GM06990 (cell line): Measurements from ENCODE around the gene TTPAL.
A peak's percentile ranks its signal among the peaks of the same experiment; 100 is the strongest.

Experiments
- DNase-seq: peaks from one replicate; pipeline ENCODE4 v3.0.0-alpha.2; 2011; ENCODE audit not compliant: insufficient read length; ENCODE audit errors: extremely low read depth
- H3K27me3 ChIP-seq: replicated peaks from 2 replicates; pipeline ENCODE4 v1.6.0; 2011; ENCODE audit warnings: low read length; ENCODE audit not compliant: control insufficient read depth, insufficient read depth
- H3K36me3 ChIP-seq: 2 replicates; pipeline ENCODE4 v1.5.1; 2011; ENCODE audit warnings: low read length; ENCODE audit not compliant: control insufficient read depth, insufficient read depth
- H3K4me3 ChIP-seq: replicated peaks from 2 replicates; pipeline ENCODE4 v1.5.1; 2011; ENCODE audit warnings: low read depth, mild to moderate bottlenecking, control low read depth, low read length
- TF ChIP-seq, protein P1 (sequence below): IDR thresholded peaks from 2 replicates; pipeline ENCODE4 v1.5.1; 2011; ENCODE audit warnings: low read length, control low read depth, mild to moderate bottlenecking, inconsistent platforms; ENCODE audit not compliant: insufficient read depth, poor library complexity, severe bottlenecking

The TTPAL gene

DNA sequence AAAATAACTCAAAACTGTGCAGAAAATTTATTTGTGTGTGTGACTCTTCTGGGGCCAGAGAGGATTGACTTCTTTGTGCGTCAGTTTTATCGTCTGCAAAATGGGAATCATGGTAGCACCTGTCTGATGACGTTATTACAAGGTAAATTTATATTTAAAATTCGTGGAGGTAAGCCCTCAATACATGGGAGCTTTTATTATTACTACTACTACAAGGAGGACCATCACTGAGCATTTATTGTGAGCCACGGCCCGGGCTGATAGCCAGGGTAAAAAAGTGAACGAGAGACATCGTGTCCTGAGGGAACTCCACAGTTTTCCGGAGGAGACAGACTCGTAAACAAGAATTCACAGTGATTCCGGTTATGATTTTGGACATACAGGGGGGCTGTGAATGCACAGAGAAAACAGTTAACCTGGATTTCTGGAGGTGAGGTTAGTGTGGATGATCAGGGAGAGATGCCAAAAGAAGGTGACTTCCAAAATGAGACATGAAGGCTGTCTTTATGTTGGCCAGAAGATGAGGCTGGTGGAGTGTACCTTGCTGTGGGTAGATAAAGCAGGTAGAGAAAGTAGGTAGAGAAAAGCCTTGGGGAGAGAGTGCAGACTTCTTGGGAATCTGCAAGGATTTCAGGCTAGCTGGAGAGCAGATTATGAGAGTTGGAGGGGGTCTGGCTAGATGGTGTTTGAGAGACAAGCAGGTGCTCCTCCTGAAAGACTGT lies 56.7 kb downstream of the TTPAL start:
- H3K4me3 ChIP-seq: peak overlapping the region; percentile 79
- TF ChIP-seq, protein P1, sequence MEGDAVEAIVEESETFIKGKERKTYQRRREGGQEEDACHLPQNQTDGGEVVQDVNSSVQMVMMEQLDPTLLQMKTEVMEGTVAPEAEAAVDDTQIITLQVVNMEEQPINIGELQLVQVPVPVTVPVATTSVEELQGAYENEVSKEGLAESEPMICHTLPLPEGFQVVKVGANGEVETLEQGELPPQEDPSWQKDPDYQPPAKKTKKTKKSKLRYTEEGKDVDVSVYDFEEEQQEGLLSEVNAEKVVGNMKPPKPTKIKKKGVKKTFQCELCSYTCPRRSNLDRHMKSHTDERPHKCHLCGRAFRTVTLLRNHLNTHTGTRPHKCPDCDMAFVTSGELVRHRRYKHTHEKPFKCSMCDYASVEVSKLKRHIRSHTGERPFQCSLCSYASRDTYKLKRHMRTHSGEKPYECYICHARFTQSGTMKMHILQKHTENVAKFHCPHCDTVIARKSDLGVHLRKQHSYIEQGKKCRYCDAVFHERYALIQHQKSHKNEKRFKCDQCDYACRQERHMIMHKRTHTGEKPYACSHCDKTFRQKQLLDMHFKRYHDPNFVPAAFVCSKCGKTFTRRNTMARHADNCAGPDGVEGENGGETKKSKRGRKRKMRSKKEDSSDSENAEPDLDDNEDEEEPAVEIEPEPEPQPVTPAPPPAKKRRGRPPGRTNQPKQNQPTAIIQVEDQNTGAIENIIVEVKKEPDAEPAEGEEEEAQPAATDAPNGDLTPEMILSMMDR: no peak
- no peak for DNase-seq

DNA sequence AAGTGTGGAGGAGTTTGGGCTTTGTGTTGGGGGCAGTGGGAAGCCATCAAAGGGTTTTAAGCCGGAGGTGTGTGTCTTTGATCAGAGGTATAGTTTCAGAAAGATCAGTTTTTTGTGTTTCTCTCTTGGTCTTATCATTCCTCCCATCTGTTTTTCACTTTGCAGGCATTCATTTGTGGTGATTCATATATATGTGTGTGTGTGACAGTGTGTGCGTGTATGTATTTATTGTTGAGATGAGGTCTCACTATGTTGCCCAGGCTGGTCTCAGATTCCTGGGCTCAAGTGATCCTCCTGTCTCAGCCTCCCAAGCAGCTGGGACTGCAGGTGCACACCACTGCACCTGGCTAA lies 57.3 kb downstream of the TTPAL start:
- TF ChIP-seq, protein P1: no peak
- Histone ChIP-seq H3K36me3 (no peaks in the 10 kb centered on the region), H3K4me3 (no peak overlapping the region), H3K27me3 (no peaks in the 10 kb centered on the region; the same call in 1 of the 2 replicates)
- DNase-seq: no peak

More for the DNA sequence above, 56.7 kb downstream of the TTPAL start:
- H3K36me3 ChIP-seq: no peaks in the 10 kb centered on the region
- H3K27me3 ChIP-seq: no peaks in the 10 kb centered on the region; the same call in 1 of the 2 replicates

DNA sequence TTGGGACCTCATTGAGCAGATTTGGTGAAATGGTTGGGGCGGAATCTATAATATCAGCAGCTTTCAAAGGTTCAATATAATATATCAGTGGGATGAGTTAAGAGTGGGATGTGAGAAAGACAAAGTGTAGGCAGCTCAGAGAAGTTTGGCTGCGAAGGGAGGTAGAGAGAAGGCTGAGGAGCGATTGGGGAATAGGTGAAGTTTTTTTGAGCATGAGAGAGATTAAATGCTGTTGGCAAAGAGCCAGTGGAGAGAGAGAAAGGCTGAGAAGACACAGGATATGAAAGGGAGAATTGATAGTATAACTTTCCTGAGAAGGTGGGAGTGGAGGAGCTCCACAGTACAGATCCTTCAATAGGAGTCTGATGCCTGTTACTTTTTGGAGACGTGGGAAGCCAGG lies 58.3 kb downstream of the TTPAL start:
- H3K27me3 ChIP-seq: no peaks in the 10 kb centered on the region; the same call in 1 of the 2 replicates
- H3K4me3 ChIP-seq: no peak overlapping the region
- no peaks in the 10 kb centered on the region for H3K36me3 ChIP-seq
- DNase-seq: no peak
- TF ChIP-seq, protein P1: no peak

DNA sequence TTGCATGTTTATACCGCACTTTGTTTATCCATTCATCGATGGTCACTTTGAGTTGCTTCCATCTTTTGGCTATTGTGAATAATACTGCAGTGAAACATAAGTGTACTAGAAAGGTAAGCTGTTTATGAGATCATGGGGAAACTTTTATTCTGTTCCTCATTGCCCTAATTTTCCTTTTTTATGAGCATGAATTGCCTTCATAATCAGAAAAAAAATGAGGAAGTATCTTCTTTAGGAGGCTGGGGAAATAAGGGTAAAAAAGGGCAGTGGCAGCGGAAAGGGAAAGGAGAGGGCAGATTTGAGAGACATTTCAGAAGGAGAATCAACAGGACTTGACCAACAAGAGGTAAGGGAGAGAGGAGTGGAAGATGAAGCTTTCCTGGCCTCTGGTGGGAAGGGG lies 60.5 kb downstream of the TTPAL start:
- Histone ChIP-seq H3K27me3 (no peaks in the 10 kb centered on the region; the same call in 1 of the 2 replicates), H3K36me3 (no peaks in the 10 kb centered on the region), H3K4me3 (no peak overlapping the region)
- TF ChIP-seq, protein P1: no peak
- no peak for DNase-seq

DNA sequence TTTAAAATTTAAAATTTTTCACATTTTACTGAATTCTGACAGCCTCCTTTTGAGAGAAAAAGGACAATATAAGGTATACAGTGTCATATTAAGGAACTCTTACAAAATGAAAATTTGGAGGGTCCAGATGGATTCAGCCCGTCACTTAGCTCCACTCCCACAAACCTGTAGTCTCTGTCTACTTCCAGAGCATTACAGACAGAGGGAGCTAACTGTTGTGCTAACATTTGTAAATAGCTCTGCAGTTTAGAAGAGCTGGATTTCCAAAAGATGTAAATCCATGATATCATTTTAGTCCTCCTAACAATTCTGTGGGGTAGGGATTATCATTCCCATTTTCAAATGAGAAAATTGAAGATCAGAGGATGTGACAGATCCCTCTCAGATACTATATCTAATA lies 62.3 kb downstream of the TTPAL start:
- H3K36me3 ChIP-seq: no peaks in the 10 kb centered on the region
- TF ChIP-seq, protein P1: no peak
- no peak overlapping the region for H3K4me3 ChIP-seq
- DNase-seq: no peak
- H3K27me3 ChIP-seq: no peaks in the 10 kb centered on the region

DNA sequence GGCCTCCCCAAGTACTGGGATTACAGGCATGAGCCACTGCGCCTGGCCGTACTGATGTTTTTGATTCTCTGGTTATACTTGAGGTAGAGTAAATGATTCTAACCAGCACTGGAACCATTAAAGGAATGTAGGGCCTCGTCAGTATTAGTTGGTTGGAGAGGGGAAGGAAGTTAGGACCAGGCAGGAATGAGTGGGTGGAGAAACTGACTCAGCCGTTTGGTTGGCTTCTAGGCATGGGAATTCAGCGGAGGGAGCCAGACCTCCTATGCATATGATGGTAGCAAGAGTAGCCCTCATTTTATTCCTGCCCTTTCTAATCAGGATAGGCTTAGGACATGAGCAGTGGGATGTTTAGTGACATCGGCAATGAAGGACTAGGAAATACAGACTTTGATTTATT lies 65.2 kb downstream of the TTPAL start:
- H3K27me3 ChIP-seq: no peaks in the 10 kb centered on the region
- TF ChIP-seq, protein P1: no peak
- H3K36me3 ChIP-seq: no peaks in the 10 kb centered on the region
- no peak overlapping the region for H3K4me3 ChIP-seq
- no peak for DNase-seq
